GM23338 (cell line): ENCODE data around the gene ECE1. TPM values are rescaled to one million over a fixed set of nuclear protein-coding genes. Genes with fewer than 3 reads are reported as not detected.

Source experiments
- CTCF ChIP-seq, 2 experiments: fragments of 200-600 bp in 1 of 2; sonication (generic) in 1 of 2; conservative IDR thresholded peaks; 2 replicates each; pipeline versions ENCODE4 v1.5.1 to v1.6.1; 2016 to 2017; ENCODE audit warnings: antibody characterized with exemption in 2 of 2, low read depth in 2 of 2, mild to moderate bottlenecking in 2 of 2, moderate library complexity in 1 of 2
- EZH2phosphoT487 ChIP-seq: fragments of 200-600 bp; sonication (generic); IDR thresholded peaks from one replicate; pipeline ENCODE4 v1.8.1; 2018; ENCODE audit warnings: antibody characterized with exemption; ENCODE audit not compliant: unreplicated experiment
- JUNB ChIP-seq: IDR thresholded peaks from one replicate; pipeline ENCODE4 v1.6.1; 2016; ENCODE audit warnings: antibody characterized with exemption; ENCODE audit not compliant: unreplicated experiment
- REST ChIP-seq: IDR thresholded peaks from one replicate; pipeline ENCODE4 v1.6.1; 2018; ENCODE audit warnings: antibody characterized with exemption; ENCODE audit not compliant: unreplicated experiment
- STAT1 ChIP-seq: IDR thresholded peaks from one replicate; pipeline ENCODE4 v1.6.1; 2016; ENCODE audit warnings: antibody characterized with exemption; ENCODE audit not compliant: unreplicated experiment
- ZNF462 ChIP-seq: fragments of 250-450 bp; sonication (Bioruptor Pico); IDR thresholded peaks from 2 replicates; pipeline ENCODE4 v1.5.0; 2020; ENCODE audit warnings: mild to moderate bottlenecking, moderate library complexity
- polyA plus RNA-seq: library from polyadenylated mRNA; unstranded; fragments of >200 nt; fragmentation: Nextera tagmentation; extraction: Ambion mirVana; gene quantifications from 2 replicates; pipeline ENCODE4 v1.2.1, GENCODE V29; 2016
- total RNA-seq: library from RNA; depleted of rRNA; stranded (reverse); fragments of >200 nt; shearing (Covaris generic); gene quantifications from 2 replicates; pipeline ENCODE4 v1.2.3, GENCODE V29; 2014

The ECE1 gene
- total and polyA plus RNA-seq, 2 experiments from 2014 or later = 11.0 to 45.0 TPM

- TF ChIP-seq ZNF462 (CRISPR knock-in tag) (no peak), CTCF (conservative IDR thresholded peaks at IDR 0.05; ENCODE audit: low read depth in 2 of 2) (no peak), REST (no peak), JUNB (no peak), STAT1 (no peak), EZH2phosphoT487 (no peak)
Observed at GRCh38 chr1:21335088-21335691, 44.9 kb upstream of the ECE1 start (continued).
